HL-60 (cell line): ENCODE results near the gene AANAT.

ENCODE experiments used
- DNase-seq, 2 experiments: peaks; one replicate each; pipeline ENCODE4 v3.0.0-alpha.2; 2010 to 2020; ENCODE audit warnings: low read depth in 1 of 2, low spot score in 1 of 2
- H3K27ac ChIP-seq: fragments of 250-450 bp; sonication (Bioruptor Pico); replicated peaks from 2 replicates; pipeline ENCODE4 v1.5.1; 2020; ENCODE audit warnings: mild to moderate bottlenecking, moderate library complexity
- H3K27me3 ChIP-seq: fragments of 250-450 bp; sonication (Bioruptor Pico); 2 replicates; pipeline ENCODE4 v1.5.1; 2021; ENCODE audit warnings: mild to moderate bottlenecking, moderate library complexity; ENCODE audit not compliant: insufficient read depth, poor library complexity, severe bottlenecking
- H3K4me3 ChIP-seq: replicated peaks from 2 replicates; pipeline ENCODE4 v1.5.1; 2011; ENCODE audit warnings: mild to moderate bottlenecking, control low read depth, low read length; ENCODE audit not compliant: insufficient read depth
- GABPA ChIP-seq: IDR thresholded peaks from 2 replicates; pipeline ENCODE4 v1.6.1; 2012; ENCODE audit warnings: low read depth
- POLR2AphosphoS5 ChIP-seq: IDR thresholded peaks from 2 replicates; pipeline ENCODE4 v1.6.1; 2012; ENCODE audit warnings: low read depth
- SPI1 ChIP-seq: IDR thresholded peaks from 2 replicates; pipeline ENCODE4 v1.6.1; 2012; ENCODE audit warnings: low read depth, mild to moderate bottlenecking, borderline replicate concordance
- TF ChIP-seq, protein P1 (sequence below): IDR thresholded peaks from one replicate; pipeline ENCODE4 v1.5.1; 2011; ENCODE audit warnings: low read length, control low read depth, inconsistent platforms; ENCODE audit not compliant: insufficient read depth
- TF ChIP-seq, protein P2 (sequence below): IDR thresholded peaks from 2 replicates; pipeline ENCODE4 v1.6.1; 2012; ENCODE audit warnings: low read depth; ENCODE audit not compliant: insufficient replicate concordance

The AANAT gene

GRCh38 chr17:76437467-76438402 lies 29.7 kb upstream of the AANAT start:
- no peak for TF ChIP-seq POLR2AphosphoS5
- TF ChIP-seq, protein P1, sequence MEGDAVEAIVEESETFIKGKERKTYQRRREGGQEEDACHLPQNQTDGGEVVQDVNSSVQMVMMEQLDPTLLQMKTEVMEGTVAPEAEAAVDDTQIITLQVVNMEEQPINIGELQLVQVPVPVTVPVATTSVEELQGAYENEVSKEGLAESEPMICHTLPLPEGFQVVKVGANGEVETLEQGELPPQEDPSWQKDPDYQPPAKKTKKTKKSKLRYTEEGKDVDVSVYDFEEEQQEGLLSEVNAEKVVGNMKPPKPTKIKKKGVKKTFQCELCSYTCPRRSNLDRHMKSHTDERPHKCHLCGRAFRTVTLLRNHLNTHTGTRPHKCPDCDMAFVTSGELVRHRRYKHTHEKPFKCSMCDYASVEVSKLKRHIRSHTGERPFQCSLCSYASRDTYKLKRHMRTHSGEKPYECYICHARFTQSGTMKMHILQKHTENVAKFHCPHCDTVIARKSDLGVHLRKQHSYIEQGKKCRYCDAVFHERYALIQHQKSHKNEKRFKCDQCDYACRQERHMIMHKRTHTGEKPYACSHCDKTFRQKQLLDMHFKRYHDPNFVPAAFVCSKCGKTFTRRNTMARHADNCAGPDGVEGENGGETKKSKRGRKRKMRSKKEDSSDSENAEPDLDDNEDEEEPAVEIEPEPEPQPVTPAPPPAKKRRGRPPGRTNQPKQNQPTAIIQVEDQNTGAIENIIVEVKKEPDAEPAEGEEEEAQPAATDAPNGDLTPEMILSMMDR, result no peak
- no peaks in the 10 kb centered on the region for H3K27me3 ChIP-seq
- DNase-seq, result no peak
- H3K4me3 ChIP-seq, result no peak overlapping the region
- H3K27ac ChIP-seq, result no peak overlapping the region

GRCh38 chr17:76438906-76439305 lies 28.5 kb upstream of the AANAT start:
- Histone ChIP-seq H3K27ac (no peak overlapping the region), H3K4me3 (no peak overlapping the region), H3K27me3 (no peaks in the 10 kb centered on the region)
- no peak for DNase-seq
- TF ChIP-seq, protein P1, result no peak
- TF ChIP-seq POLR2AphosphoS5 (no peak), SPI1 (no peak), GABPA (no peak)
- TF ChIP-seq, protein P2, sequence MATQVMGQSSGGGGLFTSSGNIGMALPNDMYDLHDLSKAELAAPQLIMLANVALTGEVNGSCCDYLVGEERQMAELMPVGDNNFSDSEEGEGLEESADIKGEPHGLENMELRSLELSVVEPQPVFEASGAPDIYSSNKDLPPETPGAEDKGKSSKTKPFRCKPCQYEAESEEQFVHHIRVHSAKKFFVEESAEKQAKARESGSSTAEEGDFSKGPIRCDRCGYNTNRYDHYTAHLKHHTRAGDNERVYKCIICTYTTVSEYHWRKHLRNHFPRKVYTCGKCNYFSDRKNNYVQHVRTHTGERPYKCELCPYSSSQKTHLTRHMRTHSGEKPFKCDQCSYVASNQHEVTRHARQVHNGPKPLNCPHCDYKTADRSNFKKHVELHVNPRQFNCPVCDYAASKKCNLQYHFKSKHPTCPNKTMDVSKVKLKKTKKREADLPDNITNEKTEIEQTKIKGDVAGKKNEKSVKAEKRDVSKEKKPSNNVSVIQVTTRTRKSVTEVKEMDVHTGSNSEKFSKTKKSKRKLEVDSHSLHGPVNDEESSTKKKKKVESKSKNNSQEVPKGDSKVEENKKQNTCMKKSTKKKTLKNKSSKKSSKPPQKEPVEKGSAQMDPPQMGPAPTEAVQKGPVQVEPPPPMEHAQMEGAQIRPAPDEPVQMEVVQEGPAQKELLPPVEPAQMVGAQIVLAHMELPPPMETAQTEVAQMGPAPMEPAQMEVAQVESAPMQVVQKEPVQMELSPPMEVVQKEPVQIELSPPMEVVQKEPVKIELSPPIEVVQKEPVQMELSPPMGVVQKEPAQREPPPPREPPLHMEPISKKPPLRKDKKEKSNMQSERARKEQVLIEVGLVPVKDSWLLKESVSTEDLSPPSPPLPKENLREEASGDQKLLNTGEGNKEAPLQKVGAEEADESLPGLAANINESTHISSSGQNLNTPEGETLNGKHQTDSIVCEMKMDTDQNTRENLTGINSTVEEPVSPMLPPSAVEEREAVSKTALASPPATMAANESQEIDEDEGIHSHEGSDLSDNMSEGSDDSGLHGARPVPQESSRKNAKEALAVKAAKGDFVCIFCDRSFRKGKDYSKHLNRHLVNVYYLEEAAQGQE, result no peak

DNA sequence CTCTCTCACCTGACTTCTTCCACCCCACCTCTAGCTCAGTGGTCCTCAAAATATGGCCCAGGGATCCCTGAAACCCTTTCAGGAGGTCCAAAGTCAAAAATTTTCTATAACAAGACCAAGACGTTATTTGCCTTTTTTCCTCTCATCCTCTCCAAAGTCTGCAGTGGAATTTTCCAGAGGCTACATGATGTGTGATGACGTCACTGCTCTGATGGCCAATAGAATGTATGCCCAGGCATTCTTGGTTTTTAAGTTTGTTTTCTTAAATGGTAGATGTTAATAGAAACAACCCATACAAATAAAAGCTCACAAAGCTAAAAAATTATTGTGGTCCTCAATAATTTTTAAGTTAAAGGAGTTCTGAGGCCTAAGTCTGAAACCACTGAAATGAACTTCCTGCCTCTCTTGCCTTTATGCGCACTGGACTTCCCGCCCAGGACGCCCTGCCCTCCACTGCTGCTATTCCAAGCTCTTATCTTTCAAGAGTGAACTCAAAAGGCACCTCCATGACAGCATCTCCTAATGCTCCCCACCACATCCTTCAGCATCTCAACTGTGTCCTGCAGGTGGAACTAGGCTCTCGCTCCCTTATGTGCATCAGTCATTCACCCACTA lies 28.0 kb upstream of the AANAT start:
- H3K27ac ChIP-seq, result no peak overlapping the region
- no peak for TF ChIP-seq SPI1
- TF ChIP-seq, protein P1, result no peak
- H3K4me3 ChIP-seq, result no peak overlapping the region
- no peak for DNase-seq
- no peaks in the 10 kb centered on the region for H3K27me3 ChIP-seq

DNA sequence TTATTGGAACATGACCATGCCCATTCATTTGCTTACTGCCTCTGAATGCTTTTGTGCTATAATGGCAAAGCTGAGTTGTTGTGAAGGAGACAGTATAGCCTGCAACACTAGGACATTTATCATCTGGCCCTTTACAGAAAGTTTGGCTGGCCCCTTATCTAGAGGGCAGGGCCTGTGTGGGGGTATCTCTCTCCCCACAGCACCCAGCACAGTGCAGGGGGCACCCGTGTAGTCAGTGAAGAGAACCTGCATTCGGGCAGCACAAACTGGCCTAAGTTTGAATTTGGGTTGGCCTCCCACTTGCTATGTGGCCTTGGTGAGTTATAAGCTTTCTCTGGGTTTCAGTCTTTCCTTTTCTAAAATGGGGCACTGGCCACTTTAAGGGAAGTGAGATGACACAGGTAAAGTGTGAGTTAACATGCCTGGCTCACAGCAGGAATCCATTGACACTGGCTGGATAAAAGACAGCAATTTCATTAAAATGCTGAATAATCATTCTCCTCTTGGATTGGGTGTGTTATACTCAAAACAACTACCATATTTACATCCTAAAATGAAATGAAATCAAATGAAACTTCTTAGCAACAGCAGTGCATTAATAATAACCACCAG lies 26.5 kb upstream of the AANAT start:
- Histone ChIP-seq H3K4me3 (no peak overlapping the region), H3K27me3 (no peaks in the 10 kb centered on the region), H3K27ac (no peak overlapping the region)
- TF ChIP-seq GABPA (no peak), POLR2AphosphoS5 (no peak)
- TF ChIP-seq, protein P2, result no peak
- no peak for DNase-seq
